ENCODE data around the gene HDAC3.

- TF ChIP-seq CTCF (conservative IDR thresholded peaks at IDR 0.05; ENCODE audit: low read depth, low read length), result no peak
- TF ChIP-seq EZH2 (IDR thresholded peaks at IDR 0.05; ENCODE audit: low read length, unreplicated experiment), result no peak
- no peak for TF ChIP-seq EZH2phosphoT487 (IDR thresholded peaks at IDR 0.05; ENCODE audit: borderline replicate concordance, low read length)
Measured at GRCh38 chr5:141630570-141631140, 6.0 kb downstream of the HDAC3 start.

Data from PC-3 (cell line).